Smooth muscle cell (in vitro differentiated cells): ENCODE data around the gene BCL2L2. TPM values are rescaled to one million over a fixed set of nuclear protein-coding genes. Genes with fewer than 3 reads are reported as not detected.
A peak's percentile ranks its signal among the peaks of the same experiment; 100 is the strongest.

Source experiments
- DNase-seq: peaks from one replicate; lab custom pipeline; 2025; ENCODE audit not compliant: unreplicated experiment; lab: John Stamatoyannopoulos, UW
- H2AFZ ChIP-seq: fragments of 200-600 bp; sonication (generic); 2 replicates; pipeline ENCODE4 v1.6.0; 2016; ENCODE audit warnings: antibody characterized with exemption, low read depth, mild to moderate bottlenecking
- H3F3A ChIP-seq: fragments of 200-600 bp; sonication (generic); 2 replicates; pipeline ENCODE4 v1.6.0; 2017; ENCODE audit warnings: antibody characterized with exemption, low read depth
- H3K27ac ChIP-seq: fragments of 200-600 bp; sonication (generic); 2 replicates; pipeline ENCODE4 v1.5.1; 2016; ENCODE audit warnings: low read depth, mild to moderate bottlenecking
- H3K27me3 ChIP-seq: fragments of 200-600 bp; sonication (generic); 2 replicates; pipeline ENCODE4 v1.6.1; 2016; ENCODE audit warnings: low read depth, mild to moderate bottlenecking
- H3K36me3 ChIP-seq: fragments of 200-600 bp; sonication (generic); 2 replicates; pipeline ENCODE4 v1.5.1; 2016; ENCODE audit warnings: low read depth
- H3K4me1 ChIP-seq: fragments of 200-600 bp; sonication (generic); 2 replicates; pipeline ENCODE4 v1.5.1; 2016; ENCODE audit warnings: low read depth
- H3K4me2 ChIP-seq: fragments of 200-600 bp; sonication (generic); 2 replicates; pipeline ENCODE4 v1.6.0; 2016; ENCODE audit warnings: mild to moderate bottlenecking
- H3K4me3 ChIP-seq: fragments of 200-600 bp; sonication (generic); 2 replicates; pipeline ENCODE4 v1.5.1; 2016; ENCODE audit warnings: mild to moderate bottlenecking
- H3K79me2 ChIP-seq: fragments of 200-600 bp; sonication (generic); 2 replicates; pipeline ENCODE4 v1.6.0; 2016; ENCODE audit warnings: low read depth, mild to moderate bottlenecking
- H3K9ac ChIP-seq: fragments of 200-600 bp; sonication (generic); 2 replicates; pipeline ENCODE4 v1.6.0; 2016; ENCODE audit warnings: low read depth
- H3K9me3 ChIP-seq: fragments of 200-600 bp; sonication (generic); replicated peaks from 2 replicates; pipeline ENCODE4 v1.5.1; 2016; ENCODE audit warnings: low read depth
- H4K20me1 ChIP-seq: fragments of 200-600 bp; sonication (generic); 2 replicates; pipeline ENCODE4 v1.6.0; 2016; ENCODE audit warnings: low read depth
- WGBS: methylation state at CpG from one replicate; pipeline ENCODE4 v1.1.7; 2016; ENCODE audit warnings: low lambda C conversion rate; 5-methylcytosine and 5-hydroxymethylcytosine counted together
- polyA plus RNA-seq: library from polyadenylated mRNA; unstranded; fragments of >200 nt; fragmentation: Nextera tagmentation; extraction: Ambion mirVana; gene quantifications from 2 replicates; pipeline ENCODE4 v1.2.1, GENCODE V29; 2016
- total RNA-seq: library from RNA; depleted of rRNA; stranded (reverse); fragments of >200 nt; gene quantifications from 2 replicates; pipeline ENCODE4 v1.2.3, GENCODE V29; 2014
- TF ChIP-seq, protein P1 (sequence below): fragments of 200-600 bp; sonication (generic); IDR thresholded peaks from 2 replicates; pipeline ENCODE4 v1.5.1; 2017; ENCODE audit warnings: borderline replicate concordance, mild to moderate bottlenecking, antibody characterized with exemption; ENCODE audit not compliant: insufficient read depth, poor library complexity, severe bottlenecking

Gene BCL2L2
- total and polyA plus RNA-seq, 2 experiments from 2014 or later, result 1.6 to 11.7 TPM

DNA sequence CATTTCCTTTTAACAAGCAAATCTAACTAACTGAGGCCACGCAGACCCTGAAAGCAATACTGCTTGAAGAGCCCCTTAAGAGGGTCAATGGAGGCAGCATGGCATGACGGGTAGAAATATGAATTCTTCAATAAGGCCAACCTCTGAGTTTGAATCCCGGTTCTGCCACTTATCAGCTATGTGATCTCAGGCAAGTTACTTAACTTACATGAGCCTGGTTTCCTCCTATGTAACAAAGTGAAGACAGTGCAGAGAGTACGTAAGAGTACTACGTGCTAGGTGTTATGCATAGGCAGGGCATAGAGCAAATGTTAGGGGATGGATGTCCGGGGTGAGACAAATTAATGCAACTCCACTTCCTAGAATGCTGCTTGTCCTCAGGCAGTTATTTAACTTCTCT, 25.4 kb upstream of the BCL2L2 start:
- TF ChIP-seq, protein P1, sequence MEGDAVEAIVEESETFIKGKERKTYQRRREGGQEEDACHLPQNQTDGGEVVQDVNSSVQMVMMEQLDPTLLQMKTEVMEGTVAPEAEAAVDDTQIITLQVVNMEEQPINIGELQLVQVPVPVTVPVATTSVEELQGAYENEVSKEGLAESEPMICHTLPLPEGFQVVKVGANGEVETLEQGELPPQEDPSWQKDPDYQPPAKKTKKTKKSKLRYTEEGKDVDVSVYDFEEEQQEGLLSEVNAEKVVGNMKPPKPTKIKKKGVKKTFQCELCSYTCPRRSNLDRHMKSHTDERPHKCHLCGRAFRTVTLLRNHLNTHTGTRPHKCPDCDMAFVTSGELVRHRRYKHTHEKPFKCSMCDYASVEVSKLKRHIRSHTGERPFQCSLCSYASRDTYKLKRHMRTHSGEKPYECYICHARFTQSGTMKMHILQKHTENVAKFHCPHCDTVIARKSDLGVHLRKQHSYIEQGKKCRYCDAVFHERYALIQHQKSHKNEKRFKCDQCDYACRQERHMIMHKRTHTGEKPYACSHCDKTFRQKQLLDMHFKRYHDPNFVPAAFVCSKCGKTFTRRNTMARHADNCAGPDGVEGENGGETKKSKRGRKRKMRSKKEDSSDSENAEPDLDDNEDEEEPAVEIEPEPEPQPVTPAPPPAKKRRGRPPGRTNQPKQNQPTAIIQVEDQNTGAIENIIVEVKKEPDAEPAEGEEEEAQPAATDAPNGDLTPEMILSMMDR, result no peak
- 94% methylated on average over 6 of the region's 6 CpGs for WGBS
- Histone ChIP-seq H3K4me1 (peaks cover 20% of the 10 kb centered on the region), H3K4me3 (no peak overlapping the region), H2AFZ (no peak overlapping the region), H3K9ac (no peak overlapping the region), H3F3A (no peaks in the 10 kb centered on the region), H3K27ac (no peak overlapping the region), H3K9me3 (no peaks in the 10 kb centered on the region), H3K4me2 (no peak overlapping the region), H3K36me3 (no peaks in the 10 kb centered on the region), H4K20me1 (peaks cover 11% of the 10 kb centered on the region), H3K27me3 (no peaks in the 10 kb centered on the region), H3K79me2 (peaks cover 21% of the 10 kb centered on the region)
- no peak for DNase-seq

DNA sequence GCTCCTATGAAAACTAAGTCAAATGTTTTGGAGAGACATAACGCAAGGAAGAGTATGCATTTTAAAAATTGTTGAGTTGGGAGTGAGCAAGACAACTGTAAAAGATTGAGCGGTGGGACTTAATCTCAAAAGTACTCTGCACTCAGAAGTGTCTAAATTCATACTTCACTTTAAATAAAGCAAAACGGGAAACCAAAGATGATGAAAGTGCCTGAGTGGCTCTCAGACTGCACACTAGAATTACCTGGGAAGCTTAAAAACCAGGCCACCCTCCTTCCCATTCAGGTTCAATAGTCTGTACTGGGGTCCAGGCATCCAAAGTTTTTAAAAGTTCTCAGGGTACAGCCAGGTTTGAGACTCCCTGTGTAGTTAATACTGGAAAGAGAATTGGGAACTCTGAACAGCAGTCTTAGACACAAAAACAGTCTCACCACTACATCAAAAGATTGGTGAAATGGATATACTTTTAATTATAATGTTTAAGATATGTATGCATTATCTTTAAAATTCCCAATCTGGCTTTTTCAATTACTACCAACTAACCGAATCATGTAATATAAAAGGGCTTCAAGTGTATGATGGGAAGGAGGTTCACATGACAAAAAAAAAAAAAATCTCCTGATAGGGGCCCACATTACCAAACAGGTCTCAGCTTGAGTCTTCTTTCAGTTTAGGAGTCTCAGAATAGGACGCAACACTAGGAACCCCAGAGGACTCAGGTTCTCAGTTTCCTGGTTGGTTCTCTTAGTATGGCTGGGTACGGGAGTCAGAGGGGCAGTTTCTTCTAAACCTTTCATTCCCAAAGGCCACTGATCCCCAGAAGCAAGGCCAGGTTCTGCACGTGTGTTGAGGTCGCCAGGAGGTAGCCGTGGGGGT, 21.7 kb upstream of the BCL2L2 start:
- Histone ChIP-seq H3F3A (no peaks in the 10 kb centered on the region), H3K27ac (no peak overlapping the region), H3K9me3 (no peaks in the 10 kb centered on the region), H2AFZ (peak overlapping the region; percentile 83), H3K4me2 (peak overlapping the region; percentile 87), H3K27me3 (no peaks in the 10 kb centered on the region), H3K79me2 (peaks cover 21% of the 10 kb centered on the region), H3K36me3 (no peaks in the 10 kb centered on the region), H3K9ac (peak overlapping the region; percentile 76), H4K20me1 (peaks cover 8% of the 10 kb centered on the region), H3K4me1 (peaks cover 16% of the 10 kb centered on the region), H3K4me3 (peak overlapping the region; percentile 72)
- DNase-seq, result no peak
- TF ChIP-seq, protein P1, result no peak
- 42% methylated on average over 9 of the region's 9 CpGs for WGBS

DNA sequence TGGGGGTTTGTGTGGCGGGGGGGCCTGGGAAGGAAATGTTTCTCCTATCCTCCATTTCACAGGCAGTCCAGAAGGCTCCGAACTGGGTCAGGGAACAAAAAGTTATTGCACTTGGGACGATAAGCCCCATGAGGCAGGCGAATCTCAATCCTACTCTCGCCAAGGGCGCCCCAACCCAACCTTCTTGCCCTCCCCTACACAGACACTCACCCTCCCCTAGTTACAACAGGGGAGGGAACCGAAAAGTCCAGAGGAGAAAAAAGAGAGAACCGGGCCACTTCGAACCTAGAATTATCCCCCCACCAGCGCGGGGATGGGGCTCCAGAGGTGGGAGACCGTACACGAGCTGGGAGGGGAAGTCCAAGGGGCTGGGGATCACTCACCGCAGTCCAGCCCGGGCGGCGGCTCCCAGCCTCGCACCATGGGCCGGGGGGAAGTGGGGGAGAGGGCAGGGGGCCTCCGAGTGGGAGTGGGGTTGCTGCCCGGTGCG, 21.1 kb upstream of the BCL2L2 start:
- no peak for DNase-seq
- H2AFZ ChIP-seq, result peak overlapping the region; percentile 83
- peak overlapping the region; percentile 72 for H3K4me3 ChIP-seq
- H4K20me1 ChIP-seq, result peaks cover 3% of the 10 kb centered on the region
- H3K27ac ChIP-seq, result no peak overlapping the region
- peaks cover 16% of the 10 kb centered on the region for H3K79me2 ChIP-seq
- peak overlapping the region; percentile 87 for H3K4me2 ChIP-seq
- H3K9ac ChIP-seq, result peak overlapping the region; percentile 76
- TF ChIP-seq, protein P1, result no peak
- H3F3A ChIP-seq, result no peaks in the 10 kb centered on the region
- H3K27me3 ChIP-seq, result no peaks in the 10 kb centered on the region
- no peaks in the 10 kb centered on the region for H3K9me3 ChIP-seq
- H3K4me1 ChIP-seq, result peaks cover 10% of the 10 kb centered on the region
- 3% methylated on average over 15 of the region's 22 CpGs for WGBS
- no peaks in the 10 kb centered on the region for H3K36me3 ChIP-seq
